Measurements from ENCODE around the gene ST3GAL3.
A peak's percentile ranks its signal among the peaks of the same experiment; 100 is the strongest.

Gene ST3GAL3

GRCh38 chr1:43854473-43854872 is 147.1 kb downstream of the ST3GAL3 start:
- no peak for DNase-seq

- no peak for DNase-seq
Measured at GRCh38 chr1:43856188-43856587, 148.9 kb downstream of the ST3GAL3 start.

GRCh38 chr1:43857163-43857562 is 149.8 kb downstream of the ST3GAL3 start:
- no peak for DNase-seq

- DNase-seq: no peak
Measured at GRCh38 chr1:43858324-43858723, 151.0 kb downstream of the ST3GAL3 start.

DNA sequence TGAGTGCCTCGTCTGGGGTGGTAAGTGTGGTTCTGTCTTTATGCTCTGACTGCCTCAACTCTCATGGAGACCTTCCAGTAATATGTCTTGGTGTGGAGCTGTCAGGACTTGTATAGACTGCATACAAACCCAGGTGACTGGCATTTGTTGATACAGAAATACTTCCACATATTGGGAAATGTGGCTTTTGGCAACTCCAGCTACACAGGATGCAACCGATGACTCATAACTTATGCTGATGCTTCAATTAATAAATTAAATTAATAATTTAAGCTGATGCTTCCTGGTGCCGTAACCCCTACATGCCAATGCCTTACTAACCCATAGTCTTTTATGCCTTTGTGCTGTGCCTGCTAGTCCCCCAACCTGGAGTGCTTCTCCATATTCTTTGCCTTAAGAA is 154.0 kb downstream of the ST3GAL3 start:
- peak; percentile 56 for DNase-seq

- no peak for DNase-seq
Measured at GRCh38 chr1:43861988-43862735, 154.8 kb downstream of the ST3GAL3 start.

DNA sequence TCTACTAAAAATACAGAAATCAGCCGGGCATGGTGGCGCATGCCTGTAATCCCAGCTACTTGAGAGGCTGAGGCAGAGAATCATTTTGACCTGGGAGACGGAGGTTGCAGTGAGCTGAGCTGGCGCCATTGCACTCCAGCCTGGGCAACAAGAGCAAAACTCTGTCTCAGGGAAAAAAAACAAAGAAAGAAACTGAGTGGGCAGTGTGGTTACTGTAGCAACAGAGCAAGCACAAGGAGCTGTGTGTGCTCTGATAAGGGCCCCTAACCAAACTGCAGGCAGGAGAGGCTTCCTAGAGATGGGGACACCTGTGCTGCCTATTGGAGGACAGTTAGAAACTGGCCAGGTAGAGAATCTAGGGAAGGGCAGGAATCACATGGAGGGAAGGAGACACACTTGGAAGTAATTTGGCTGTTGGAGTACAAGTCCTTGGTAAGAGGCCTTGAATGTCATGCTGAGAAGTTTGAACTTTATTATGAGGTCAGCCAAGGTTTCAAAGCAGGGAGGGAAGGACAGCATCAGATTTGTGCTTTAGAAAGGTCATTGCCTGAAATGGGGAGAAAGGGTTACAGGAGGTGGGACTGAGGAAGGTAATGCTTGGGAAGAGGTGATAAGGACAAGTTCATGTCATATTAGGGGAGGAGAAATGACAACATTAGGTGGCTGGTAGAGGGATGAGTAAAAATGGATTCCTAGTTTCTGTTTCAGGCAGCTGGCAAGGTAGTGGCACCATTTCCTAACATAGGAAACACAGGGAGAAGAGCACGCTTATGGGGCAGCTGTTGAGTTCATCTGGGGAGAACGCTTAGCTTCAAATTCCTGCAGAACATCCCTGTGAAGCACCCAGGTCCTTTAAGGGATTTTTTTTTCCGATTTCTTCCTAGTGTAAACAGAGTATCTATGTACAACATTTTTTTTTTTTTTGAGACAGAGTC is 157.0 kb downstream of the ST3GAL3 start:
- no peak for DNase-seq

- DNase-seq: no peak
Measured at GRCh38 chr1:43866201-43866600, 158.9 kb downstream of the ST3GAL3 start.

DNA sequence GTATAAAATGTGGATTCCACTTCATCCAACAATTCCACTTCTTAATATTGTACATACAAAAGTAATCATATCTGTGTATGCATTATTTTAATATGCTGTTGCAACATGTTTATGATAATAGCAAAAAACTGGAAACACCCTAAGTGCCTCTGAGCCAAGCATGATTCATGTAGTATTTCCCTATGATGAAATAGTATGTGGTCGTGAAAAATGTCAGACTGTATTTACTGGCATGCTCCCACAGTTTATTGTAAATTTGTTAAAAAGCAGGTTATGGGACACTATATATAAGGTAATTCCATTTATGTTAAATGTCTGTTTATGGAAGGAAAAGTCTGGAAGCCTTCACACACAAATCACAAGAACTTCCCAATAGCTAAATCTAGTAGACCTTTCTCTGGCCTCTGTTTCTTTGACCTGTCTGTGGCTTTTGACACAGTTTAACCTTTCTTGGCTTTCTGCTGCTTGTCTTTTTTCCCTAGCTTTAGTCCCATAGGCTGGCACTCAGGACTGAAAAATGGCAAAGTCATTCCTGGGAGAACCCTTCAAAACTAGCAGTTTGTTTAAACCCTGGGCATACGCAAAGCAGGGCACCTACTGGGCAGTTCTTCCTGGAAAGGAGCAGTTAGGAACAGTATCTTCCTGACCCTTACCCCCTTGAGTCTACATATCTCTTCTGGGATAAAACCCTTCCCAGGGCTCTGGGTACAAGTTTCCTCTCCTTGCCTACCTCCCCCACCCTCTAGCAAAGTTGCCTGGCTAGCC is 160.8 kb downstream of the ST3GAL3 start:
- DNase-seq: peak; percentile 89

- no peak for DNase-seq
Measured at GRCh38 chr1:43868741-43869067, 161.4 kb downstream of the ST3GAL3 start.

GRCh38 chr1:43870306-43870705 is 163.0 kb downstream of the ST3GAL3 start:
- no peak for DNase-seq

DNA sequence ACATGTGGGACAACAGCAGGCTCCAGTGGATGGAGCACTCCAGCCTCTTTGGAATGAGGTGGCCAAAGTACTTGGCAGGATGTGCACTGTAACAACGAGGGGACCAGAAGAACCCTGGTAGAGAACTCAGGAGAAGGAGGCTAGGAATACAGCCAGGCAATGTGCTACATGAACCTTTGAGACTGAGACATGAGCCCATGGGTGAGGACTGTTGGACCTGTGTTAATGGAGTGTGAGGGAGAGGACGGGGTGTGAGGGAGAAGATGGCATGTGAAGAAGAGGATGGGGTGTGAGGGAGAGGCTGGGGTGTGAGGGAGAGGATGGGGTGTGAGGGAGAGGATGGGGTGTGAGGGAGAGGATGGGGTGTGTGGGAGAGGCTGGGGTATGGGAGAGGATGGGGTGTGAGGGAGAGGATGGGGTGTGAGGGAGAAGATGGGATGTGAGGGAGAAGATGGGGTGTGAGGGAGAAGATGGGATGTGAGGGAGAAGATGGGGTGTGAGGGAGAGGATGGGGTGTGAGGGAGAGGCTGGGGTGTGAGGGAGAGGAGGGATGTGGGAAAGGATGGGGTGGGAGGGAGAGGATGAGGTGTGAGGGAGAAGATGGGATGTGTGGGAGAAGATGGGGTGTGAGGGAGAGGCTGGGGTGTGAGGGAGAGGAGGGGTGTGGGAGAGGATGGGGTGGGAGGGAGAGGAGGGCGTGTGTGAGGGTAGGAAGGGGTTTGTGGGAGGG is 164.0 kb downstream of the ST3GAL3 start:
- no peak for DNase-seq

- no peak for DNase-seq
Measured at GRCh38 chr1:43872280-43872679, 164.9 kb downstream of the ST3GAL3 start.

DNA sequence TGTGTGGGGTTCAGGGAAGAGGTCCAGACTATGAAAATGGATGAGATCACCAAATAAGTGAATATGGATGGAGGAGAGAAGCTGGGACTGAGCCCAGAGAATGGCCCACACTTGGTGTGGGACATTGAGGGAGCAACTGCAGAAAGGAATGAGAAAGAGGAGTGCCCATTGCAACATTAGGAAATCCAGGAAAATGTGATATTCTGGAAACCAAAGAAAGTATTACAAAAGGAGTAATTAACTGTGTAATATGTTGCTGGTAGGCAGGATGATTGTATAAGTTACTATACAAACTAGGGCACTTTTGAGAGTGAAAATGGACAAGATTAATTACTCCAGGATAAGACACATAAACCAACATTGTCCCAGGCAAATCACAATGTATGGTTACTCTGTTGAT is 166.5 kb downstream of the ST3GAL3 start:
- no peak for DNase-seq

DNA sequence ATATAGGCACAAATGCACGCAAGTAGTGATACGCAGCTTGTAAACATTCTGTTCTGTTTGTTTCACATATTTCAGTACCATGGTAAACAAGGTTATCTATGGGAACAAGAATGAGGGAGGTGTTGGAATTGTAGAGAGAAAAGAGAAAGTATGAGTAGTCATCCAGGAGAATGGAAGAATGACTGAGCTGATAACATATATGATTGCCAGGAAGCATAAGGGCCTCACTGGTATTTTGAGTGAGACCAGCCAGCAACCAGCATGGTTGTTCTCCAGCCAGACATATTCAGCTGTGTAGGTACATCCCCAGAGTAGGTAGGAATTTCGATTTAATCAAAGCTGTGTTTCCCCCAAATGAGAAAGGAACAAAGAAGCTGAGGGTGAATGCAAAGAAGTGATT is 167.4 kb downstream of the ST3GAL3 start:
- no peak for DNase-seq

DNA sequence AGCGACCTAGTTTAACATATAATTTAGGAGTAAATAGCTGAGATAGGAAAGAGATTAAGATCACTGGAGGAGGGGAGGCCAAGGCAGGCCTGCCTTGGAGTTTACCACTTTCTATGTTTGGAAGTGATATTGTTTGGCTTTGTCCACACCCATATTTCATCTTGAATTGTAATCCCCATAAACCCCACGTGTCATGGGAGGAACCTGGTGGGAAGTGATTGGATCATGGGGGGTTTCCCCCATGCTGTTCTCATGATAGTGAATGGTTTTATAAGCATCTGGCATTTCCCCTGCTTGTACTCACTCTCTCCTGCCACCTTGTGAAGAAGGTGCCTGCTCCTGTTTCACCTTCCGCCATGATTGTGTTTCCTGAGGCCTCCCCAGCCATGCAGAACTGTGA is 168.0 kb downstream of the ST3GAL3 start:
- DNase-seq: peak; percentile 66

DNA sequence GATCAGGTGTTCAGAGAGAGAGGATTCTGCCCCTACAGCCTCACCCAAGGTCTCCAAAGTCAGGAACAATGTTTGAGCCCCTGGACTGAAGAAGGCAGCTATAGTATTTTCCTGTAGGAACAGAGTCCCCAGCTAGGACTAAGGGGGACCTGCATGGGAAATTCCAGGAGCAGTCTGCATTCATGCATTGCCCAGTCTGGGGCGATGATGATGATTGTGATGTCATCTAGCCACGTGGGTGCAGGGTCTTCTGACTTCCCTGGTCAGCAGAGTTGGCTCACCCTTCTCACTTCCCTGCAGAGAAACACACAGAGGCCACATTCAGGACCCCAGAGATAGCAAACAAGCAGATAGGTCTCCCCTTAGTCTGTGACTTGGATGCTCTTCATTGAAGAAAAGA is 169.8 kb downstream of the ST3GAL3 start:
- peak; percentile 58 for DNase-seq

DNA sequence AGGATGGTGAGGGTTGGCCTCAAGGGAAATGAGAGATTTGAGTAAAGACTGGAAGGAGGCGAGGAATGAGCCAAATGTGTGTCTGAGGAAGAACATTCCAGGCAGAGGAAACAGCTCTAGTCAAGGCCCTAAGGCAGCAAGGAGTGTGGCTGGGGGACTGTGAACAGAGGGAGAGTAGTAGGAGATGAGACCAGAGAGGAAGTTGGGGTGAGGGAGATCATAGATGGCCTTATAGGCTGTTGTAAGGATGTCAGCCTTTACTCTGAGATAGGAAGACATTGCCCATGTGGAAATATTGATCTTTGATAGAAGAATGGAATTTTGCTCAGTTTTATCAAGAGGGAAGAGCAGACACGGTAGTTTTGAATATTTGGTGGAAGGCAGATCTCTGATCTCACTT is 171.1 kb downstream of the ST3GAL3 start:
- DNase-seq: no peak

DNA sequence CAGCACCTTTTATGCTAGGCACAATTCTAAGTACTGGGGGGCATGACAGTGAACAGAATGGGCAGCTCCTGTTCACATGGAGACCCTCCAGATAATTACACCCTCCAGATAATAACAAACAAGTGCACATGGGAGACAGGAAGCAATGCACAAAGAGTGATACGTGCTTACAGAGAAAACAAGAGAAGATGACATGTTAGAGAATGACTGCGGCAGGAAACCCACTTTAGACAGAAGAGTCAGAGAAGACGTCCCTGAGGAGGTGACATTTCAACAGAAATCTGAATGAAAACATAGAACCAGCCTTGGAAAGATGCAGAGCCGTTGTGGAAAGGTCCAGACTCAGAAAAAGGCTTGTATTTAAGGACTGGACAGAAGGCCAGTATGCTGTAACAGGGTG is 171.5 kb downstream of the ST3GAL3 start:
- no peak for DNase-seq

- no peak for DNase-seq
Measured at GRCh38 chr1:43879414-43879813, 172.1 kb downstream of the ST3GAL3 start.

DNA sequence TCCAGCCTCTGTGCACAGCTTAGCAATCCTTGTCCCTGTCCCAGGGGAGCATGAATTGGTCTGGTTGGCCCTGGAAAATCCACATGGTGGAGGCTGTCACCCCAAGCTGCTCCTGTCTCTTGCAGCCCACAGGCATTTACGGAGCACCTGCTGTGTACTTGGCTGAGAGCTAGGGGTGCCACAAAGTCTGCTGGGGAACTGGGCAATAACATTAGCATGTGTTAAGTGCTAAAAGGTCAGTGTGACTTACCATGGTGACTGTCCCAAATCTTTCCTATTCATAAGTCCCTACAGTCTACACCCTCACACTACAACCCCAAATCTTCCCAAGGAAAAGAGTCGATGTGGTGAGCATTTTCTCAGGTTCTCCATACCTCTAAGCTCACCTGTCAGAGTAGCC is 172.7 kb downstream of the ST3GAL3 start:
- DNase-seq: no peak

GRCh38 chr1:43880604-43881003 is 173.3 kb downstream of the ST3GAL3 start:
- no peak for DNase-seq

GRCh38 chr1:43881415-43881814 is 174.1 kb downstream of the ST3GAL3 start:
- DNase-seq: peak; percentile 7

All from inflammatory macrophage treated with lipopolysaccharide for 4 hours (primary cell).